H9 (cell line): ENCODE data around the gene ZNRF1. TPM values are rescaled to one million over a fixed set of nuclear protein-coding genes. Genes with fewer than 3 reads are reported as not detected.

Experiments
- DNase-seq: peaks from one replicate; pipeline ENCODE4 v3.0.0-alpha.2; 2017
- H2AFZ ChIP-seq: one replicate; pipeline ENCODE4 v1.6.1; 2013; ENCODE audit warnings: mild to moderate bottlenecking, low read length, control low read depth, moderate library complexity
- H2AK5ac ChIP-seq: 2 replicates; pipeline ENCODE4 v1.6.1; 2013; ENCODE audit warnings: low read length, control low read depth, mixed read lengths; ENCODE audit not compliant: insufficient read length
- H2BK120ac ChIP-seq: one replicate; pipeline ENCODE4 v1.6.1; 2013; ENCODE audit warnings: low read depth, mild to moderate bottlenecking, low read length, control low read depth, inconsistent platforms; ENCODE audit not compliant: poor library complexity, severe bottlenecking
- H2BK12ac ChIP-seq: 2 replicates; pipeline ENCODE4 v1.6.1; 2013; ENCODE audit warnings: low read length, control low read depth, mixed read lengths, low read depth; ENCODE audit not compliant: insufficient read length
- H2BK15ac ChIP-seq: 2 replicates; pipeline ENCODE4 v1.6.1; 2013; ENCODE audit warnings: low read depth, low read length, control low read depth
- H2BK20ac ChIP-seq: one replicate; pipeline ENCODE4 v1.6.1; 2013; ENCODE audit warnings: low read depth, mild to moderate bottlenecking, low read length, control low read depth, inconsistent platforms; ENCODE audit not compliant: poor library complexity, severe bottlenecking
- H2BK5ac ChIP-seq: 2 replicates; pipeline ENCODE4 v1.6.1; 2013; ENCODE audit warnings: low read length, control low read depth, mixed read lengths; ENCODE audit not compliant: insufficient read length
- H3K14ac ChIP-seq: 2 replicates; pipeline ENCODE4 v1.6.1; 2013; ENCODE audit warnings: low read length, control low read depth; ENCODE audit not compliant: insufficient read depth
- H3K18ac ChIP-seq: 2 replicates; pipeline ENCODE4 v1.6.1; 2013; ENCODE audit warnings: low read depth, mild to moderate bottlenecking, mixed read lengths, low read length, control low read depth; ENCODE audit not compliant: insufficient read length
- H3K23ac ChIP-seq: 2 replicates; pipeline ENCODE4 v1.6.1; 2013; ENCODE audit warnings: low read length, control low read depth, mixed read lengths, low read depth; ENCODE audit not compliant: insufficient read length
- H3K23me2 ChIP-seq: 2 replicates; pipeline ENCODE4 v1.6.1; 2013; ENCODE audit warnings: low read depth, mild to moderate bottlenecking, mixed read lengths, low read length, control low read depth; ENCODE audit not compliant: insufficient read length, poor library complexity, severe bottlenecking
- H3K27ac ChIP-seq: 2 replicates; pipeline ENCODE4 v1.5.1; 2013; ENCODE audit warnings: low read length, control low read depth, mixed read lengths, low read depth; ENCODE audit not compliant: insufficient read length
- H3K27me3 ChIP-seq: 2 replicates; pipeline ENCODE4 v1.6.1; 2013; ENCODE audit warnings: low read length, control low read depth, inconsistent platforms; ENCODE audit not compliant: insufficient read depth
- H3K4ac ChIP-seq: 2 replicates; pipeline ENCODE4 v1.6.1; 2013; ENCODE audit warnings: low read depth, mild to moderate bottlenecking, control low read depth, inconsistent platforms, low read length, moderate library complexity
- H3K4me1 ChIP-seq: 2 replicates; pipeline ENCODE4 v1.6.1; 2013; ENCODE audit warnings: low read length, control low read depth, inconsistent platforms; ENCODE audit not compliant: insufficient read depth
- H3K4me2 ChIP-seq: 2 replicates; pipeline ENCODE4 v1.6.1; 2013; ENCODE audit warnings: low read length, control low read depth, mixed read lengths; ENCODE audit not compliant: insufficient read length, insufficient read depth
- H3K56ac ChIP-seq: 2 replicates; pipeline ENCODE4 v1.6.1; 2013; ENCODE audit warnings: low read depth, mild to moderate bottlenecking, mixed read lengths, low read length, control low read depth; ENCODE audit not compliant: insufficient read length
- H3K79me1 ChIP-seq: 2 replicates; pipeline ENCODE4 v1.6.1; 2013; ENCODE audit warnings: low read depth, mild to moderate bottlenecking, moderate library complexity, low read length, control low read depth, inconsistent platforms; ENCODE audit not compliant: insufficient read depth, poor library complexity, severe bottlenecking
- H3K79me2 ChIP-seq: 2 replicates; pipeline ENCODE4 v1.6.1; 2013; ENCODE audit warnings: low read length, control low read depth, inconsistent platforms; ENCODE audit not compliant: insufficient read depth
- H3K9ac ChIP-seq: 2 replicates; pipeline ENCODE4 v1.6.1; 2013; ENCODE audit warnings: low read length, control low read depth, mixed read lengths; ENCODE audit not compliant: insufficient read length; ENCODE audit errors: extremely low read depth
- H3K9me3 ChIP-seq: one replicate; pipeline ENCODE4 v1.6.1; 2013; ENCODE audit warnings: low read depth, low read length, inconsistent platforms; ENCODE audit not compliant: control insufficient read depth
- H3T11ph ChIP-seq: one replicate; pipeline ENCODE4 v1.6.1; 2013; ENCODE audit warnings: mild to moderate bottlenecking, low read length, control low read depth, inconsistent platforms
- H4K20me1 ChIP-seq: one replicate; pipeline ENCODE4 v1.6.1; 2013; ENCODE audit not compliant: control insufficient read depth, insufficient read length, insufficient read depth
- H4K5ac ChIP-seq: 2 replicates; pipeline ENCODE4 v1.6.1; 2013; ENCODE audit warnings: low read depth, mild to moderate bottlenecking, mixed read lengths, low read length, control low read depth; ENCODE audit not compliant: insufficient read length
- H4K8ac ChIP-seq: replicated peaks from 2 replicates; pipeline ENCODE4 v1.6.1; 2013; ENCODE audit warnings: low read length, control low read depth, mixed read lengths, low read depth; ENCODE audit not compliant: insufficient read length
- H4K91ac ChIP-seq: 2 replicates; pipeline ENCODE4 v1.6.1; 2013; ENCODE audit warnings: low read depth, mild to moderate bottlenecking, moderate library complexity, mixed read lengths, low read length, control low read depth; ENCODE audit not compliant: insufficient read length
- H3K27ac Mint-ChIP-seq, 3 experiments: 2 replicates in 2 of 3; 3 replicates in 1 of 3; pipeline ENCODE4 v1.8.0; 2020 to 2021; ENCODE audit warnings: mixed read lengths in 3 of 3, mild to moderate bottlenecking in 1 of 3, moderate library complexity in 1 of 3
- H3K27me3 Mint-ChIP-seq: 2 replicates; pipeline ENCODE4 v1.8.0; 2021; ENCODE audit warnings: low read depth, mild to moderate bottlenecking, moderate library complexity, mixed read lengths
- H3K36me3 Mint-ChIP-seq, 3 experiments: 2 replicates in 2 of 3; 3 replicates in 1 of 3; pipeline ENCODE4 v1.8.0; 2020 to 2021; ENCODE audit warnings: low read depth in 3 of 3, mixed read lengths in 3 of 3; ENCODE audit not compliant: insufficient read depth in 1 of 3
- H3K4me1 Mint-ChIP-seq, 2 experiments: 2 replicates each; pipeline ENCODE4 v1.8.0; 2020; ENCODE audit warnings: mixed read lengths in 2 of 2
- H3K4me3 Mint-ChIP-seq, 2 experiments: 2 replicates in 1 of 2; 3 replicates in 1 of 2; pipeline ENCODE4 v1.8.0; 2020 to 2021; ENCODE audit warnings: mild to moderate bottlenecking in 2 of 2, mixed read lengths in 2 of 2, moderate library complexity in 1 of 2
- H3K9me3 Mint-ChIP-seq, 2 experiments: 2 replicates in 1 of 2; 3 replicates in 1 of 2; pipeline ENCODE4 v1.8.0; 2020; ENCODE audit warnings: mild to moderate bottlenecking in 2 of 2, mixed read lengths in 2 of 2, moderate library complexity in 1 of 2
- WGBS: extraction: QIAGEN DNeasy Blood & Tissue Kit; methylation state at CpG from one replicate; pipeline ENCODE4 v1.1.7; 2013; ENCODE audit warnings: missing lambda C conversion rate, low lambda C conversion rate, mixed read lengths; ENCODE audit not compliant: insufficient read length; ENCODE audit errors: extremely low coverage; 5-methylcytosine and 5-hydroxymethylcytosine counted together
- total RNA-seq: library from RNA; stranded (reverse); gene quantifications from 2 replicates; pipeline ENCODE4 v1.2.1, GENCODE V29; 2021
- TF ChIP-seq, protein P1 (sequence below): fragments of 200-600 bp; sonication (generic); conservative IDR thresholded peaks from 3 replicates; pipeline ENCODE4 v1.8.0; 2021; ENCODE audit warnings: antibody characterized with exemption, mild to moderate bottlenecking

The ZNRF1 gene
- total RNA-seq, 1 experiment from 2014 or later = 49.6 TPM

- Histone ChIP-seq H2AK5ac (no peak overlapping the region), H3K9ac (no peak overlapping the region), H3K56ac (no peak overlapping the region), H2BK20ac (no peak overlapping the region), H3K27me3 (no peaks in the 10 kb centered on the region), H4K8ac (no peak overlapping the region), H4K91ac (no peak overlapping the region), H2BK120ac (no peak overlapping the region), H3K23me2 (no peaks in the 10 kb centered on the region), H3K18ac (no peak overlapping the region), H3K27ac (no peak overlapping the region), H4K5ac (no peak overlapping the region), H3T11ph (no peak overlapping the region), H3K14ac (no peak overlapping the region), H3K79me2 (peaks cover 7% of the 10 kb centered on the region; the same call in 1 of the 2 replicates), H3K4me1 (no peaks in the 10 kb centered on the region; the same call in 1 of the 2 replicates), H2BK12ac (no peak overlapping the region), H3K4me2 (no peak overlapping the region), H3K23ac (no peak overlapping the region), H2AFZ (no peak overlapping the region), H3K4ac (no peak overlapping the region), H3K9me3 (no peaks in the 10 kb centered on the region), H4K20me1 (no peaks in the 10 kb centered on the region), H2BK5ac (no peak overlapping the region), H2BK15ac (no peak overlapping the region), H3K79me1 (peaks cover 2% of the 10 kb centered on the region)
- H3K4me3 Mint-ChIP-seq = no peak overlapping the region
- H3K27ac Mint-ChIP-seq = peak overlapping the region in 1 of 3 experiments; percentile 67; a peak in 3 of 7 replicates
- TF ChIP-seq, protein P1, sequence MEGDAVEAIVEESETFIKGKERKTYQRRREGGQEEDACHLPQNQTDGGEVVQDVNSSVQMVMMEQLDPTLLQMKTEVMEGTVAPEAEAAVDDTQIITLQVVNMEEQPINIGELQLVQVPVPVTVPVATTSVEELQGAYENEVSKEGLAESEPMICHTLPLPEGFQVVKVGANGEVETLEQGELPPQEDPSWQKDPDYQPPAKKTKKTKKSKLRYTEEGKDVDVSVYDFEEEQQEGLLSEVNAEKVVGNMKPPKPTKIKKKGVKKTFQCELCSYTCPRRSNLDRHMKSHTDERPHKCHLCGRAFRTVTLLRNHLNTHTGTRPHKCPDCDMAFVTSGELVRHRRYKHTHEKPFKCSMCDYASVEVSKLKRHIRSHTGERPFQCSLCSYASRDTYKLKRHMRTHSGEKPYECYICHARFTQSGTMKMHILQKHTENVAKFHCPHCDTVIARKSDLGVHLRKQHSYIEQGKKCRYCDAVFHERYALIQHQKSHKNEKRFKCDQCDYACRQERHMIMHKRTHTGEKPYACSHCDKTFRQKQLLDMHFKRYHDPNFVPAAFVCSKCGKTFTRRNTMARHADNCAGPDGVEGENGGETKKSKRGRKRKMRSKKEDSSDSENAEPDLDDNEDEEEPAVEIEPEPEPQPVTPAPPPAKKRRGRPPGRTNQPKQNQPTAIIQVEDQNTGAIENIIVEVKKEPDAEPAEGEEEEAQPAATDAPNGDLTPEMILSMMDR = no peak
- no peak for DNase-seq
- no CpG with 5 or more reads among the region's 3 CpGs for WGBS
- peaks cover 45 to 61% of the 10 kb centered on the region in 2 experiments for H3K4me1 Mint-ChIP-seq
- H3K9me3 Mint-ChIP-seq = no peaks in the 10 kb centered on the region
- H3K27me3 Mint-ChIP-seq = no peaks in the 10 kb centered on the region; the same call in 1 of the 2 replicates
- peaks cover 0 to 4% (median 0%) of the 10 kb centered on the region in 3 experiments; a peak in 3 of 7 replicates for H3K36me3 Mint-ChIP-seq
These were observed 62.8 kb downstream of the ZNRF1 start for GRCh38 chr16:75061669-75062068.
